GM18909 (cell line): Measurements from ENCODE around the gene MYRIP.
"Not testable (repeated sequence)": the region's sequence is repeated elsewhere in the genome, so short reads cannot be mapped to it uniquely, and the experiment has no call there.

Experiments
- ATAC-seq: cut with Tn5 transposase; IDR thresholded peaks from one replicate; pipeline ENCODE4 v1.9.1; 2021; ENCODE audit warnings: mild to moderate bottlenecking; ENCODE audit not compliant: unreplicated experiment, poor library complexity

MYRIP gene

DNA sequence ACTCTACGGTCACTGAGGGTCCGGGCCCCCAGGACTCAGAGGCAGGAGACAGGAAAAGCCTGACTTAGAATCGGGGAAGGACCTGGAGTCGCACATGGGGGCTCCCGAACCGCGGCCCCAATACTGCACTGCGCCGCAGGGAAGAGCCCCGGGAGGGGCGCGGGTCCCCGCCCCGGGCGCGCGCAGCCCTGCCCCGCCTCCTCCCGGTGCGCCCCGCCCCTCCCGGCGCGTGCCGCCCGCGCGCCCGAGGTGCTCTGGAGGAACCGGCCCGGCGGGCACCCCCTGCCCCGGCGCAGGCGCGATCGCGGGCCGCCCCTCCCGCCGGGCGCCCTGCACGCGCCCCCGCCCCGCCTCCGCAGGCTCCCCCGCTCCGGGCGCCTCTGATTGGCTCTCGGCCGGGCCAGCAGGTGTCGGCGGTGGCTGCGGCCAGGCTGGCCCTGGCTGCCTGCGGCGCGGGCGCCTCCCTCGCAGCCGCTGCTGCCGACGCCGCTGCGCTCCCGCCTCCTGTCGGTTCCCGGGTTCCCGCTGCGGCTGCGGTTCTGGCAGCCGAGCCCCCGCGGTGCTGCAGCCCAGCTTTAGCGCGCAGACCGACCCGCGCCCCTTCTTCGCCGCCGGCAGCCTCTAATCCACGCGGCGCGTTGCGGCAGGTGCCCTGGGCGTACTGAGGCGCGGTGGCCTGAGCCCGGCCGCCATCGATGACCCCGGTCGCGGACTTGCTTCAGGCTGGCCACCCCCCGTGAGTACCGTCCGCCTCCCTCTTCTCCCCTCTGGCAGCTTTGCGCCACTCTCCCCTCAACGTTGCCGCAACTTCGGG lies at the start of gene MYRIP:
MYRIP (plus strand) TSS at position 429 of the 814 bp plus-strand sequence. CDS start 91,208 bp downstream, outside the sequence.
- ATAC-seq: peak; percentile 87

DNA sequence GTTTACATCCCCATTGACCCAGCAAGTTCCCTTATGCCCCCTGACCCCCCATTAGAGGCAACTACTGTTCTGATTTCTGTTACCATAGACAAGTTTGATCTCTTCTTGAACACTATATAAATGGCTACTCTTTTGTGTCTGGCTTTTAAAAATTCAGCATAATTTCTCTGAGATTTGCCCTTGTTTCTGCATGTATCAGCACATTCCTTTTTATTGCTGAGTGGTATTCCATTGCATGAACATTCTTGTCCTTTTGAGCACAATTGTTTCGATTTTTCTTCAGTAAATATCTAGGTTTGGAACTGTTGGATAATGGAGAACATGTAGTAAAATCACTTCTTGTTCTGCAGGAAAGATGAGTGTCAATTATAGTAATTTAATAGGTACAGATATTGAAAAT lies 49.1 kb upstream of the MYRIP start:
- no peak for ATAC-seq

DNA sequence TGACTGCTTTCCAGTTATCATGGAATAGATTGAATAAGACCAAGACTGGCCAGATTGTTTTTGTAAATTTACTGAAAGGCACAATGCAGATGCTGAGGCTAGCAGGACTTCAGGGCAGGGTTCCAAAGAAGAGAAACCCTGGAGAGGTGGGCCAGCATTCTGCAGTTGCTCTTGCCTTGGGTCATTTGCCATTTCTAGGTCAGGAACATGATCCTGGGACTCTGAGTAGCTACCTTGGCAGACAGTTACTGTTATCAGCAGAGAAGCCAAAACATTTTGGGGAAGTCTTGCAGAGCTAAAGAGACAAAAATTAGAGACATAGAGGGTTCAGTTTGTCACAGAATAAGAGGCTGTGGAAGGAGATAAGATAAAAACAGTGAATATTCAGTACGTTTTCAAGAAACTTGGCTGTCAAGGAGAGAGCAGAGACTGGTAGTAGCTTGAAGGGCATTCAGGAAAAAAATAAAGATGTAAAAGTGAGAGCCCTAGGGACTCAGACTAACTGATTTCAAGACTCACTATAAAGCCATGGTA lies 46.8 kb upstream of the MYRIP start:
- ATAC-seq: no peak

DNA sequence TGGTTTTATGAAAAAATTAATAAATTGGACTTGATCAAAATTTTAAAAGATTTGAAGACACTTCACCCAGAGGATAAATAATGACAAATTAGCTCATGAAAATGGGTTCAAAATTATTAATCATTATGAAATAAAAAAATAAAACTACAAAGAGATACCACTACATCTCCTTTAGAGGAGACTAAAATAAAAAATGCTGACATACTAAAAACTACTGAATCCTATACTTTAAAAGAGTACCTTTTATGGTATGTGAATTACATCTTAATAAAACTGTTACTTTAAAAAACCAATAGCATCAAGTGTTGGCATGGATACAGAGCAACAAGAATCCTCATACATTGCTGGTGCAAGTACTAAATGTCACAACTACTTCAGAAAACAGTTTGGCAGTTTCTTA lies 46.0 kb upstream of the MYRIP start:
- ATAC-seq: no peak

DNA sequence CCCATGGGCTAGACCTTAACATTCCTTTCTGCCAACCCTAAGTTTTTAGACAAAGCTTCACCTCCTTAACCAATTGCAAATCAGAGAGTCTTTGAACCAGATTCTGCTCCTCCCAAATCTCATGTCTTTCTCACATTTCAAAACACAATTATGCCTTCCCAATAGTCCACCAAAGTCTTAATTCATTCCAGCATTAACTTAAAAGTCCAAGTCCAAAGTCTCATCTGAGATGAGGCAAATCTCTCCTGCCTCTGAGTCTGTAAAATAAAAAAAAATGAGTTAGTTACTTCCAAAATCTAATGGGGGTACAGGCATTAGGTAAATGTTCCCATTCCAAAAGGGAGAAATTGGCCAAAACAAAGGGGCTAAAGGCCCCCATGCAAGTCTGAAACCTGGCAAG lies 43.8 kb upstream of the MYRIP start:
- ATAC-seq: no peak

DNA sequence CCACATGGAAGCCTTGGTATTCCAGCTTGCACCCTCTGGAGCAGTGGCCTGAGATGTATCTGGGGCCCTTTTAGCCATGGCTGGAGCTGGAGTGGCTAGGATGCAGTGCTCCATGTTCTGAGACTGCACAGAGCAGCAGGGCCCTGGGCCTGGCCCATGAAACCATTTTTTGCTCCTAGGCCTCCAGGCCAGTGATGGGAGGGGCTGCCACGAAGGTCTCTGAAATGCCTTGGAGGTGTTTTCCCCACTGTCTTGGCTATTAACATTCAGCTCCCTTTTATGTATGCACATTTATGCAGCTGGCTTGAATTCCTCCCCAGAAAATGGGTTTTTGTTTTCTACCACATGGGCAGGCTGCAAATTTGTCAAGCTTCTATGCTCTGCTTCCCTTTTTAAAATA lies 43.0 kb upstream of the MYRIP start:
- ATAC-seq: no peak

DNA sequence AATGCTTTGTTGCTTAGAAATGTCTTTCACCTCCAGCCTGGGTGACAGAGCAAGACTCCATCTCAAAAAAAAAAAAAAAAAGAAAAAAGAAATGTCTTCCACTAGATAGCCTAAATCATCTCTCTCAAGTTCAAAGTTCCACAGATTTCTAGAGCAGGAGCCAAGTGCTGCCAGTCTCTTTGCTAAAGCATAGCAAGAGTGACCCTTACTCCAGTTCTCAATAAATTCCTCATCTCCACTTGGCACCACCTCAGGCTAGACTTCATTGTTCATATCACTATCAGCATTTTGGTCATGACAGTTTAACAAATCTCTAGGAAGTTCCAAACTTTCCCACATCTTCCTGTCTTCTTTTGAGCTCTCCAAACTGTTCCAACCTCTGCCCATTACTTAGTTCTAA lies 42.5 kb upstream of the MYRIP start:
- ATAC-seq: not testable (repeated sequence)

DNA sequence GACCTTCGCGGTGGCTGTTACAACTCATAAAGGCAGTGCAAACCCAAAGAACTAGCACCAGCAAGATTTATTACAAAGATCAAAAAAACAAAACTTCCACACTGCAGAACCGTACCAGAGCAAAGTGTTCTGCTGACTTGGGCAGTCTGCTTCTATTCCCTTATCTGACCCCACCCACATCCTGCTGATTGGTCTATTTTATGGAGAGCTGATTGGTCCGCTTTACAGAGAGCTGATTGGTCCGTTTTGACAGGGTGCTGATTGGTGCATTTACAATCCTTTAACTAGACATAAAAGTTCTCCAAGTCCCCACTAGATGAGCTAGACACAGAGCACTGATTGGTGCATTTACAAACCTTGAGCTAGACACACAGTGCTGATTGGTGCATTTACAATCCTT lies 31.2 kb upstream of the MYRIP start:
- not testable (repeated sequence) for ATAC-seq

DNA sequence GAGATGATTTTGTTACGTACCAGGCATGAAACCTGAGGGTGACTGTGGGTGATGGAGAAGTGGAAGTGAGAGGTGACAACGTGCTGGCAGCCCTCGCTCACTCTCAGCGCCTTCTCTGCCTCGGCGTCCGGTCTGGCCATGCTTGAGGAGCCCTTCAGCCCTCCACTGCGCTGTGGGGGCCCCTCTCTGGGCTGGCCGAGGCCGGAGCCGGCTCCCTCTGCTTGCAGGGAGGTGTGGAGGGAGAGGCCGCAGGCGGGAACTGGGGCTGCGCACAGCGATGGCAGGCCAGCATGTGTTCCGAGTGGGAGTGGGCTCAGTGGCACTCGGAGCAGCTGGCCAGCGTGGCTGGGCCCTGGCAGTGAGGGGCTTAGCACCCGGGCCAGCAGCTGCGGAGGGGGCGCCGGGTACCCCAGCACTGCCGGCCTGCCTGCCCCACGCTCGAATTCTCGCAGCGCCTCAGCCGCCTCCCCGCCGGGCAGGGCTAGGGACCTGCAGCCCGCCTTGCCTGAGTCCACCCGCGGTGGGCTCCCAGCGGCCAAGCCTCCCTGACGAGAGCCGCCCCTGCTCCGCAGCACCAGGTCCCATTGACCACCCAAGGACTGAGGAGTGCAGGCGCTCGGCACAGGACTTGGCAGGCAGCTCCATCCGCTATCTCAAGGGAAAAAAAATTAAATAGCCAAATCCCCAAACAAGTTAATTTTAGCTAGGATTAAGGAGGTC lies 29.7 kb upstream of the MYRIP start:
- ATAC-seq: no peak

DNA sequence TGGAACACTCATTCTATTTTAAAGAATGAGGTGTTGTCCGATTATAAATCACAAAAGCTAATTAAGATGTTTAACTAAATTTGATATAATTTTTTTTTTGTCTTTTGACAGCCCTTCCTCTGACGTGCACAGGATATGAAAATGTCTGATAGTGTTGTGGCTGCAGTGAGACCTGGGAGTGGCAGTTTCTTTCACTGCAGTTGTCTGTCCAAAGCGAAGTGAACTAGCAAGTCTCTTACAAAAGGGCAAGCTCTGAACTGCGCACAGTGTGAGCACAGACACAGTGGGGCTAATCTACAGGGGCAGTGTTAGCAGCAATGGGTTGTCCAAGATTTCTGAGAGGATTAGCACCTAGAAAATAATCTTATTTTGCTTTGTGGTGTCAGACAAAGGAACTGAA lies 29.1 kb upstream of the MYRIP start:
- ATAC-seq: no peak

DNA sequence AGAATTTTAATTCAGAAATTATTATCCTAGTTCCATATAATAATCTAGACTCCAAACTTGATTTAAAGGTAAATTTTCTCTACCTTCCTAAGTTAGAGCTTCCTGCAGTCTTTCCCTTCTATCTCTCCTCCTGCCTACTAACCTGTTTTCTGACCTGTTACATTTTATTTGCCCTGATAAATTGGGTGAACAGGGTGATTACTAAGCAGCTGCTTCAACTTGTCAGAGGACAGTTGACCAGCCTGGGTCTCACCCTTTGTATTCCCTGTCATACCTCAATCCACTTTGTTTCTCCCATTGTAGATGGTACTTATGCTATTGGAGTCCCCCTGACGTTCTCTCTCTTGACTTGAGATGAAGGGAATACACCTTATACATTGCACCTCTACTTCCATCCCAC lies 28.4 kb upstream of the MYRIP start:
- ATAC-seq: no peak

DNA sequence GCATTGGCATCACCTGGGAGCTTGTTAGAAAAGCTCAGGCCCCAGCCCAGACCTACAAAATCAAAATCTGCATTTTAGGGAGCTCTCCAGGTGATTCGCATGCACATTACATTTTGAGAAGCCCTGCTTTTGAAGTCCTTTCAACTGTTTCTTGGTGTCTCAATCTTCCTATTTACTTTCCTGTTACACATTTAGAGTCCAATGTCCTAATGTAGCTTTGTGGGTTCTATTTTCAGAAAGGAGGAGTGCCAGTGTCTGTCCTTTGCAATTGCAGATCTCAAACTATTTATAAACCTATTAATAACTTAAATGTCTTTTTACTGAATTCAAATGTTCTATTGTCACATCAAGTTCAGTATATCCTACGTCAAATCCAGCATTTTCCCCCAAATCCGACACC lies 27.8 kb upstream of the MYRIP start:
- no peak for ATAC-seq

DNA sequence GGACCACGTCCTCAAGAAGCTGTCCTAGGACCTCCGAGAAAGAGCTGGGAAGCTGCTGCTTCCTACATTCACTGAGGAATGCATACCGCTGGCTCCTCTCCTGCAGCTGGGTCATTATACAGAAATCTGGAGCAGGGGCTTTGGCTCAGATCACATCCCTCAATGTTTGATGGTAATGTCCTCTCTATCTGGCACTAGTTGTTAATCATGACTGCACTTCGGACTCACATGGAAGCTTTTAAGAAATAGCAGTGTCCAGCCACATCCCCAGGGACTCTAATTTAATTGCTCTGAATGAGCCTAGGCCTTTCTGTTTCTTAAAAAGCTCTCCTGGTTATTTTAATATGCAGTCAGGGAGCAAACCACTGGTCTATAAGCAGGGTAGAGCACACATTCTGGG lies 25.7 kb upstream of the MYRIP start:
- ATAC-seq: no peak

DNA sequence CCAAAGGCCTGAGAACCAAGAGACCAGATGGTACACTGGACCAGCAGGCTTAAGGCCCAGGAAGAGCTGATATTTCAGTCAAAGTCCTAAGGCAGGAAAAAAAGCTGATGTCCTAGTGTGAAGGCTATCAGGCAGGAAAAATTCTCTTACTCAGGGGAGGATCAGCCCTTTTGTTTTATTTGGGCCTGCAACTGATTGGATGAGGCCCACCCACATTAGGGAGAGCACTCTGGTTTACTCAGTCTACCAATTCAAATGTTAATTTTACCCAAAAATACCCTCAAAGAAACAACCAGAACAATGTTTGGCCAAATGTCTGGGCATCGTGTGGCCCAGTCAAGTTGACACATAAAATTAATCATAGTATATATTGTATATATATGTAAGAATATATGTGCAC lies 24.5 kb upstream of the MYRIP start:
- no peak for ATAC-seq

DNA sequence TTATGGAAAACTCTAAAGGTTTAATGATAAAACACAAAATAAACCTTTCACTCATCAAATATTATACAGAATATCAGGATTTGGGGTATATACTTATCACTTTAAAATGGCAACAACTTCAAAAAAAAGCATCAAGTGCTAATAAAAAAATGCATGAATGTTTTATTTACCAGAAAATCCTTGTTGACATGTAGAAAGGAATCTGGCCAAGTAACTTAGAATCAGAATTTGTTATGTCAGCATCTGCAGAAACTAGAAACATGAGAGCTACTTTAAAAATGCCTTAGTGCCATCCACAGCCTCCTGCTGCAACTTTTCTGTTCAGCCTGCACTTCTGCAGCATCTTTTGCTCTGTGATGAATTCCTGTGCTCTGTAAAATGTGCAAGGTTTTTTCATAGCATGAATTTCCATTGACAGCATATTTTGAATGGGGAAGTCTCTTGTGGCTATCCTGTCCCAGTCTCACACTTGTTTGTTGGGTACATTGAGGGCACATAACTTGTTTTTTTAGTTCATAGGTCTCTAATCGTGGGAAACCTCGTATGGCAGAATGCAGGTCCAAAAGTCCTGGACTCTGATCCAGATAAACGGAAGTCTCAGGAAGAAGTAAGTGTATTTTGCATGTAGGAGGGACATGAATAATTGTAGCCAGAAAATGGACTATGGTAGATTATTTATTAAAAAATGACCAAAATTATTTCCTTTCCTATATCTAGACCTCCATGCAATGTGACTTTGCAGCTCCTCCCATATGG lies 21.1 kb upstream of the MYRIP start:
- ATAC-seq: no peak

DNA sequence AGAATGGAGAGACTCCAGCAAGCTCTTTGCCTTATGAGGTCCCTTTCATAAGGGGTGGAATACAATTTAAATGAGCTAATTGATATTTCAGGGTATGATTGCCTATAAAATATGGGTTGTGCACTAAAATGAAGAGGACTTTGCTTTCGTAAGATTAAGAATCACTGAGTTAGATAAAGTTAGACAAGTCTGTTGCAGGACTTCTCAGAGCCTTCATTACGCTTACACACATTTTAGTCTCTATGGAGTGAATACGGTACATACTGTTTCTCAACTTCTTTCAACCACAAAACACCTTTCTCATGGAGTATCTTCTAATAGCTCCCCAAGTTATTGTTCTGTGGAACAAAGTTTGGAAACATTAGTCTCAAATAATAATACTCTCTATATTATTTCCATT lies 17.8 kb upstream of the MYRIP start:
- ATAC-seq: no peak

DNA sequence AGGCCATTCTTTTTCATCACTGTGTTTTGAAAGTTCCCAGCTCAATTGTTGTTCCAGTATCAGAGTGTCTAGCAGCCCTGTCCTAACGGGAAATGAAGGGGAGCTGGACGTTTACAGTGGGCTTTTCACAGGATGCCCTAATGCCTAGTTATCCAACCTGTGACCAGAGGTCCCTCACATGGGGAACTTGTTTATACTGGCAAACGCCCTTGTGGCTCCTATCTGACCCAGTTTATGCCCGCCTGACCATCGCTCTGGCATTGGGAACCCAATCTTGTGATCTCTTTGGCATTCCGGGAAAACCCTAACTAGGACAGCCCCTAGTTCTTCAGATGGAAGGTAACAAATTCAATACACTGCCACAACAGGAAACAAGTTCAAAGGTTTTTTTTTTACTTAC lies 14.5 kb upstream of the MYRIP start:
- ATAC-seq: no peak

DNA sequence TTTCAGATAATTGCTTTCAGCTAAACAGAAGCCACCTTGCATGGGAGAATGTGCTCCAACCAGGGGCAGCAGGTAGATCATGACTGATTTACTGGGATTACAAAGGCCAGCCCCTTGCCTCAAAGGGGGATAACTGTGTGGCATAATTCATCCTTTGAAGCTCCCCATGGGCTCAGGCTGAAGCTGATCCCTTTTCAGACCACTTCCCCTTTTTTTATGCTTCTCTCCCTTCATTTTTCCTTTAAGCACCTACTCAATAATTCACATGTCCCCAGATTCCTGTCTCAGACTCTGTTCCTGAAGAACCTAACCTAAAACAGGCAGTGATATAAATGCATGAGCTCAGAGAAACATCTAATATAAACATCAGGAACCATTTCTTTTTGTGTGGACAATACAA lies 8.2 kb upstream of the MYRIP start:
- ATAC-seq: no peak

DNA sequence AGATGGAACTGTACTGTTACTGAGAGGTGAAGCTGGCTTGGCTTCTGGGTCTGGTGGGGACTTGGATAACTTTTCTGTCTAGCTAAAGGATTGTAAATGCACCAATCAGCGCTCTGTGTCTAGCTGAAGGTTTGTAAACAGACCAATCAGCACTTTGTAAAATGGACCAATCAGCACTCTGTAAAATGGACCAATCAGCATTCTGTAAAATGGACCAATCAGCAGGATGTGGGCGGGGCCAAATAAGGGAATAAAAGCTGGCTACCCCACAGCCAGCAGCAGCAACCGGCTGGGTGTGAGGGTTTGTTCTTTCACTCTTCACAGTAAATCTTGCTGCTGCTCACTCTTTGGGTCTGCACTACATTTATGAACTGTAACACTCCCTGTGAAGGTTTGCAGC lies 6.9 kb upstream of the MYRIP start:
- ATAC-seq: not testable (repeated sequence)

DNA sequence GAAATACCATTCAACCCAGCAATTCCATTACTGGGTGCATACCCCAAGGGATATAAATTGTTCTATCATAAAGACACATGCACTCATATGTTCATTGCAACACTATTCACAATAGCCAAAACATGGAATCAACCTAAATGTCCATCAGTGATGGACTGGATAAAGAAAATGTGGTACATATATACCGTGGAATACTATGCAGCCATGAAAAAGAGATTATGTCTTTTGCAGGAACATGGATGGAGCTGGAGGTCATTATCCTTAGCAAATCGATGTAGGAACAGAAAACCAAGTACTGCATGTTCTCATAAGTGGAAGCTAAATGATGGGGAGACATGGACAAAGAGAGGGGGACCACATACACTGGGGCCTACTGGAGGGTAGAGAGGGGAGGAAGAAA lies 5.5 kb upstream of the MYRIP start:
- no peak for ATAC-seq

DNA sequence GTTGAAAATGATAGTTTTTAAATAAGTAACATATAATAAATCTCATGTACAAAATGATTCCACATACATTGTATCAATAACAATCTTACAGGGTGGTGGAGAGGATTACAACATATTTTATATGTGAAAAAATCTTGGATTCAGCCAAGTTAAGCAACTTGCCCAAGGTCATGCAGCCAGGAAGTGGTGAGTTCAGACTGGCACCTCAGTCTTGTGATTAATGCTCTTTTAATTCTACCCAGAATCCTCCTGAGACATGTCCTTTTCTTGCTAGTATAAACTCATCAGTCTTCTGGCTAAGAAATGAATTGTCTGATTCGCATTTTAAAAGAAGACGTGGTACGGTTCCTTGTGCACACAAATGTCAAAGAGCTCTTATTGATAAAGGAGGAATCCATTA lies 4.5 kb upstream of the MYRIP start:
- no peak for ATAC-seq
